ENCODE data around the gene LARP4. TPM values are rescaled to one million over a fixed set of nuclear protein-coding genes. Genes with fewer than 3 reads are reported as not detected.

LARP4 gene
- total RNA-seq = 29.7 and 35.4 TPM in 2 replicates

DNA sequence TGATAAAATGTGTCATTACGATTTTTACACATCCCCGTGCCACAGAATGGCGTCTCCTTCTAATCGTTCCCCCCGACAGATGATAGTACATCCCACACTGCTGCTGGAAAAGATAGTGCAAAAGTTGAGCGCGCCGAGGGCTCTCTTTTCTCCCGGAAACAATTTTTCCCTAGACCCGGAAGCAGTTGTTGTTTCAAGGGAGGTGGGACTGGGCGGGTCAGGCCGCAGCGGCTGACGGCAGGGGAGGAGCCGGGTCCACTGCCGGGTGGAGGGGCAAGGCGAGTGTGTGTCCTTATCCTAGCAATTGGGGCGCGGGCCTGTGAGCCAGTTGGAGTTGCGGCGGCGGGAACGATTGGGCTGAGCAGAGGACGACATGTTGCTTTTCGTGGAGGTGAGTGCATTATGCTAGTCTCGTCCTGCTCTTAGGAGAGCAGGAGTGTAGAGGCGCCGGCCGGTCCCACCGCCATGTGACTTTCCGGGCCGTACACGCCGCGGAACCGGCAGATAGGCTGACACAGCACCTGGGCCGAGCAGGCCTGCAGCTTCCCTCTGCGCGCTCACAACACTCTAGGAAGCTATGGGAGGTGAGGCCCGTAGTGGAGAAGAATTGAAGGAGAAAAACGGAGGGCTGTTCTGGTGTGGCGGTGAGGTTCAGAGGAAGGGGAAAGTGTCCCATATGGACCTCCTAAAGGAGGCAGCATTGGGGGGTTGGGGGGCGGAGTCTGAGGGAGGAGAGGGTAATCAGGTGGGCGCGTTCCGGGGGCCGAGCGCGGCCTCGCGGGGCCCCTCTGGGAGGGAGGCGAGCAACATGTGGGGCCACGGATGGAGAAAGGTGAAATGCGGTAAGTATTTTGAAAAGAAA, at the start of gene LARP4:
LARP4 (plus strand) TSS at position 248 of the 862 bp plus-strand sequence; CDS start at position 374, 126 bp downstream.

DNA sequence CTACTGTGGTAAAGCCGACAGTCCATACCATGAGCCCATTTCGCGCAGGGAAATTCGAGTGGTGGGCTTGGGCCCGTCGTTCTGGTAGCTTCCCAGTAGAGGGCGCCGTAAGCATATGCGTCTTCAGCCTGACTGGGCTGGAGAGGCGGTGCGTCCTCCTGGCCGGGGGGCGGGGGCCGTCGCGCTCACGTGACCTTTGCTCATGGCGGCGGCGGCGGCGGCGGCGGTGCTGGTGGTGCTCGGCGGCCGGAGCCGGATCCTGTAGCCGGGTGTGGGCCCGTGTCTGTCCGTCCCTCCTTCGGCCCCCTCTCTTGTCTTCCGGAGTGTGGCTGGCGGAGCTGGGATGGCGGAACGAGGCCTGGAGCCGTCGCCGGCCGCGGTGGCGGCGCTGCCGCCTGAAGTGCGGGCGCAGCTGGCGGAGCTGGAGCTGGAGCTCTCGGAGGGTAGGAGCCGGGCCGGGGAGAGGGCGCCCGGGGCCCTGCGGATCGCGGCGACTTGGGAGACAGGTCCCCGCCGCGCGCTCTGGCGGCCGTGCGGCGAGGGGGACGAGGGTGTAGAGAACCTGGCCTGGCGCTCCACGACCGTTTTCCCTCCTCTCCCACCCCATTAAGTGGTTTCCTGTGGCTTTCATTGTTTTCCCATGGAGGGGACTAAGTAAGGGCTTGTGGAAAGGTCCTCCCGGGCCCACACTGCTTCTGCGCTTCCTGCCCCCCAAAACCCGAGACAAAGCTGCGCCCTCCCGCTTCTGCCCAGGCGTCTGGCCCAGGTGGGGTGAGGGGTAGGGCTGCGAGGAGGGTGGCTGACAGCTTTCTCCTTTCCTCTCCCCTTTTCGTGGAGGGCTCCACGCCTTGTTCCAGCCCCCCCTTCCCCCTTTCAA, 104.4 kb downstream of the LARP4 start, which contains the start of gene DIP2B:
DIP2B (plus strand) TSS at position 188 of the 877 bp plus-strand sequence; CDS start at position 344, 156 bp downstream.

Other genes with a start within 250 kb of the LARP4 start
- 27.3 and 37.4 TPM in 2 replicates for gene CERS5, start 233.5 kb upstream of the LARP4 start, total RNA-seq
- gene LIMA1, start 117.4 kb upstream of the LARP4 start, total RNA-seq = 122 and 167 TPM in 2 replicates
- gene FAM186A, start 4.3 kb upstream of the LARP4 start, total RNA-seq = not detected in 2 replicates
- gene DIP2B, start 104.1 kb downstream of the LARP4 start, total RNA-seq = 25.3 and 27.9 TPM in 2 replicates

Data from smooth muscle cell of trachea (primary cell).